Stimulated activated CD4-positive, alpha-beta T cell treated with anti-CD3 and anti-CD28 coated beads, Interleukin-1b, Interleukin-23, amount 100 ng/mL, for 4 hours (primary cell): ENCODE measurements around the gene ZNF286A.
"Not testable (repeated sequence)": the region's sequence is repeated elsewhere in the genome, so short reads cannot be mapped to it uniquely, and the experiment has no call there.

Experiments used
- DNase-seq, 2 donors: peaks; one replicate each; pipeline ENCODE4 v3.0.0-alpha.2; 2020; ENCODE audit warnings: low read depth in 2 of 2

ZNF286A gene

GRCh38 chr17:15699937-15700336, 385 bp downstream of the ZNF286A start:
- not testable (repeated sequence) for DNase-seq

- not testable (repeated sequence) for DNase-seq
Measured at GRCh38 chr17:15704239-15704638, 4.7 kb downstream of the ZNF286A start.

DNA sequence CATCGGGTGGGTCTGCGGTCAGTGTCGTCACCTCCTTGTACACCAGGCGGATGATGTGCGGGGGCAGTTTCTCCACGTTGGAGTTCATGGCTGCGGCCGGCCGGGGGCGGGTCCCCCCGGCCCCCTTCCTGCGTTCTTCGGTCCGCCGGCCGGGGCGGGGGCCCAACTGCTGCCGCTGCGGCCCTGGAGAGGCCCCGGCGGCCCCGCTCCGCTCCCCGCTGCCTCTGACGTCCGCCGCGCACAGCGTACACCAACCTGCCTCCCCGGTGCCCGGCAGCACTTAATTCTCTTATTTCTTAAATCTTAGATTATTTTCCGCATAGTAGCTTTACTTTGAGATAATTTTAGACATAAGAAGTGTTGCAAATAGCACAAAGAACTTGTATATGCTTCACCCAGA, 5.3 kb downstream of the ZNF286A start:
- not testable (repeated sequence) for DNase-seq

- not testable (repeated sequence) for DNase-seq
Measured at GRCh38 chr17:15708879-15709278, 9.3 kb downstream of the ZNF286A start.

- DNase-seq, result not testable (repeated sequence)
Measured at GRCh38 chr17:15716601-15717563, 17.3 kb downstream of the ZNF286A start.

GRCh38 chr17:15730535-15730934, 31.0 kb downstream of the ZNF286A start:
- DNase-seq, result not testable (repeated sequence)

- DNase-seq, result not testable (repeated sequence)
Measured at GRCh38 chr17:15731900-15732299, 32.3 kb downstream of the ZNF286A start, which contains the start of gene TBC1D26. Gene TBC1D26 (plus strand): TSS chr17:15732283. CDS start chr17:15735349, 3,066 bp downstream.

DNA sequence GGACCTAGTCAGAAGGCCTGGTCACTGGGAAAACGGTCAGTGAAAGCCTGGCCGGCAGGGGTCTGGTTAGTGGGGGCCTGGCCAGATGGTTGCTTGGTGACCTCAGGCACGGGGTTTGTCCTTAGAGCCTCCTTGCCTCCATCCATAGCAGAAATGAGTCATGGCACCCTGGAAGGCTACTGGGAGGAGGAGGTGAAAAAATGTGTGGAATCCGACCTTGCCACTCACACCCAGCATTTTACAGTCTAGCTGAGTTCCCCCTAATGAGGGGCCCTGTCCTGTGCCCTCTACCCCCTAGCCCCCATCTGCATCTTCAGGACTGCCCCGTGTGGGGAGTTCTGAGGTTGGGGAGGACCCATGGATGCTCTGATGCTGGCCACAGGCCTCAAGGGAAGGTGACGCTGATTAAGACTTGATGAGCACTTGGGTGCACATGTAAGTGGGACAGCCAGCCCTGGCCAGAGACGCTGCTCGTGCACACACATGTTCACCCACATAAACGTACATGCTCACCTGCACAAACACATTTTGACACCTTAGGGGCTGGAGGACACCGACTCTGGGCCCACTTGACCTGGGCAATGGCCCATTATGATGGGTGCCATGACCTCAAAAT, 33.7 kb downstream of the ZNF286A start:
- not testable (repeated sequence) for DNase-seq

- not testable (repeated sequence) for DNase-seq
Measured at GRCh38 chr17:15736578-15736977, 37.0 kb downstream of the ZNF286A start.

- no peak for DNase-seq
Measured at GRCh38 chr17:15738066-15738465, 38.5 kb downstream of the ZNF286A start.

DNA sequence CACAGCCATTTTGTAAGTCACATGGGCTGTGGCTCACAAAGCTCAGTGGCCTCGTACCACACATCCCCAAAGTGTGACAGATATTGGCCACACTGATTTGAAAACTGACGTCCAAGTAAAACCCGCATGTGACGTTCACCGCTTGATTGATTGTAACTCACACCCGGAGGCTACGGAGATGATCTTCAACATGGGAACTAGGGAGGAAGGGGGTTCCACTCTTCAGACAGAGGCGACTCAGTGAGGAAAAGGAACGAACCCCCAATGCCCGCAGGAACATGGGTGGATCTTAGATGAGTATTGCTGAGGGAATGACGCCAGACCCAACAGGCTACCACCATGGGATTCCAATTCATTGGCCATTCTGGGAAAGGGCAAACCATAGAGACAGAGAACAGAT, 39.7 kb downstream of the ZNF286A start:
- not testable (repeated sequence) for DNase-seq

DNA sequence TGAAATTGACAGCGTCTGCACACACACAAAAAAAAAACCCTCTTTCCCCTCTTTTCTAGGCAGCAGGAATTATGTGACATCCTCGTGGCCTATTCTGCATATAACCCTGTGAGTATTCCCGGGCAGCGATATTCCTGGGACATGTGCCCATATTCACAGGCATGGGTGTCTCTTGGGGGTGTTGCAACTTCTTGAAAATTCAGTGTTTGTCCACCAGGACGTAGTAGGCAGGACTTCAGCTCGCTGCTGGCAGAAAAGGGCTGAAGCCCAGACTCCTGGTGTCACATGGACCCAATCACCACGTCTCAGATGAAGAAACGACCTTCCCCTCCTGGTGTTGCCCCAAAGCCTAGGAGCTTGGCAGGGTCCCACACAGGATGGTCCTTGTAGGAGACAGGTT, 40.5 kb downstream of the ZNF286A start:
- not testable (repeated sequence) for DNase-seq

DNA sequence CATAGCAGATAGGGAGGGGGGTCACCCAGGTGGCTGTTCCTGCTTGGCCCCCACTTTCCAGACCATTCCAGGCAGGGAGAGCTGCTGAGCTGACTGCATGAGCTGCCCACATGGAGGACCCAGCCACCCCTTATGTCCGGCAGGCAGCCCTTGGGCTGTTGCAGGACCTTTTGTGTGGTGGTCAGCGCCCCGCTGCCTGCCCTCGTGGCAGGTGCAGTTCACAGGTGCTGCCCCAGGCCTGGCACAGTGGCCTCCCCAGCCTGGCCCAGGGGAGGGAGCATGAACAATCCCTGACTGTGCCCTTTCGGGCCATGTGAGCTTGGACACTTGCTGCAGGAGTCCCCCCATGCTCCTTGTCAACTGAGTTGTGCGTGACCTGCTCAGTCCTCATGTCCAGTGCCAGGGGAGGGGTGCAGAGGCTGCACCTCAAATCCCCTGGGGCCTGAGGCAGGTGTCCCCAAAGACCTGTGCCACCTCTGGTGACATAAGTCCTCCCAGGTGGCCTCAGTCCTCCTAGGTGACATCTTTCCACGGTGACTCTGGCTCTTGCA, 41.1 kb downstream of the ZNF286A start:
- DNase-seq, result no peak

DNA sequence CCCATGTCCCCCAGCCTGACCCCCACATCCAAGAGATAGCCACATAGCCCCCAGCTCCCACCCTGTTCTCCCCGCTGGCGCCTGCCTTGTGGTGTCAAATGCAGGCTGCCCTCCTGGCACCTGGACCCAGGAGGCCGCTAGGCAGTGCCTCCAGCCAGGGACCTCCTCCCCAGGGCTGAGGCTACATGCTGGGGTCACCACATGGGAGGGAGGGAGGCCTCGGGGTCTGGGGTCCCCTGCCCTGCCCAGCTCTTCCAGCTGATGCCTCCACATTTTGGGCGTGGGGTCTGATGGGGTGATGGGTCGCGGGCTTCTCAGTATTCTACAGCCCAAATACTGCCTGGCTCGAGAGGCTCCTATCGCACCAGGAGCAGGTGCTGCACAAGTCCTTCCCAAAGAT, 42.1 kb downstream of the ZNF286A start:
- DNase-seq, result no peak

GRCh38 chr17:15742051-15742795, 42.7 kb downstream of the ZNF286A start:
- no peak for DNase-seq

GRCh38 chr17:15742921-15743320, 43.4 kb downstream of the ZNF286A start:
- DNase-seq, result no peak

DNA sequence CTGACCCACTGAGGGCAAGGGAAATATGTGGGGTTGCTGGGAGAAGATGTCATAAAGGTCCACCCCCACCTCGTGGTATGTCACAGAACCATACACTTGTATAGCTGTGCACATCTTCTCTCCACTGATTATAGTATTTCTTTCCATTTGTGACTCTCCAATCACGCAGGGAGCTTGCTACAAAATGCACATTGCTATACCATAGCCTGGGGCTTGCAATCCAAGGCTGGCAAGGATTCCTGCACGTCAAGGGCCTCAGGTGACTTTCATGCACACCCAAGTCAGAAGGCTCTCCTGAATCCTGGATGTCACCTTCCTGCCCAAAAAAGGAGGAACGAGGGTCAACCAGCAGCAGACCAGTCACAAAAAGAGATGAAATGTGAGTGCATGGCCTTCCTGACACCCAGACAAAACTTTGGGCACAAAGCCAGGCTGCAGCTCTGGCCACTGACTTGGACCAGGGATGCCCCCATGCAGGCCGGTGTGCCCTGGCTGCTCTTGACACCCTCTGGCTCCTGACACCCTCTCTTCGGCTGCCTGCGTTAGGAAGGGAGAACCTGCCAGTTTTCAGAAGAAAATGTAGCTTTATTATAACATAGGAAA, 44.6 kb downstream of the ZNF286A start:
- no peak for DNase-seq

GRCh38 chr17:15744885-15745284, 45.3 kb downstream of the ZNF286A start:
- no peak for DNase-seq

- not testable (repeated sequence) for DNase-seq
Measured at GRCh38 chr17:15749403-15749802, 49.9 kb downstream of the ZNF286A start.

- DNase-seq, result not testable (repeated sequence)
Measured at GRCh38 chr17:15768865-15769533, 69.4 kb downstream of the ZNF286A start.
